WTC11 (cell line): ENCODE measurements around the gene IL17RD. TPM values are rescaled to one million over a fixed set of nuclear protein-coding genes. Genes with fewer than 3 reads are reported as not detected.

Experiments
- ATAC-seq: fragments of 200-7000 bp; cut with Tn5 transposase; 2 replicates; pipeline ENCODE4 v1.10.0; 2021; ENCODE audit warnings: mild to moderate bottlenecking, moderate library complexity
- CTCF ChIA-PET: fragments of 300-600 bp; sonication (Branson Sonifier 250); formaldehyde crosslinking; loops from one replicate; lab custom pipeline; 2021; ENCODE audit warnings: antibody characterized with exemption; lab: Charles Lee
- POLR2A ChIA-PET: fragments of 350-600 bp; sonication (Branson Sonifier 250); formaldehyde crosslinking; loops from one replicate; lab custom pipeline; 2021; ENCODE audit warnings: antibody characterized with exemption; lab: Charles Lee
- DNase-seq: peaks from one replicate; pipeline ENCODE4 v3.0.0; 2021; ENCODE audit warnings: low spot score
- H3K27ac Mint-ChIP-seq: 2 replicates; pipeline ENCODE4 v1.8.0; 2021; ENCODE audit warnings: mixed read lengths
- H3K27me3 Mint-ChIP-seq: 2 replicates; pipeline ENCODE4 v1.8.0; 2021; ENCODE audit warnings: low read depth, mild to moderate bottlenecking, moderate library complexity, mixed read lengths
- H3K36me3 Mint-ChIP-seq: 2 replicates; pipeline ENCODE4 v1.8.0; 2021; ENCODE audit warnings: mixed read lengths
- H3K4me1 Mint-ChIP-seq: 2 replicates; pipeline ENCODE4 v1.8.0; 2022; ENCODE audit warnings: mixed read lengths
- H3K4me3 Mint-ChIP-seq: 2 replicates; pipeline ENCODE4 v1.8.0; 2021; ENCODE audit warnings: mild to moderate bottlenecking, moderate library complexity, mixed read lengths
- H3K9me3 Mint-ChIP-seq: 2 replicates; pipeline ENCODE4 v1.8.0; 2021; ENCODE audit warnings: mixed read lengths
- ATF2 ChIP-seq: sonication (generic); formaldehyde crosslinking; IDR thresholded peaks from 2 replicates; pipeline ENCODE4 v1.8.1; 2022; ENCODE audit warnings: low read depth, missing genetic modification reagents, borderline replicate concordance
- ATF3 ChIP-seq: sonication (generic); formaldehyde crosslinking; conservative IDR thresholded peaks from 2 replicates; pipeline ENCODE4 v1.8.1; 2022; ENCODE audit warnings: mild to moderate bottlenecking, missing genetic modification reagents
- E2F5 ChIP-seq: sonication (generic); formaldehyde crosslinking; IDR thresholded peaks from 2 replicates; pipeline ENCODE4 v1.8.1; 2022; ENCODE audit warnings: mild to moderate bottlenecking, moderate library complexity, missing genetic modification reagents
- GTF2I ChIP-seq: fragments of 250-450 bp; sonication (Bioruptor Pico); conservative IDR thresholded peaks from 2 replicates; pipeline ENCODE4 v1.4.0; 2021; ENCODE audit warnings: mild to moderate bottlenecking
- HMGA2 ChIP-seq: fragments of 250-450 bp; sonication (Bioruptor Pico); IDR thresholded peaks from 2 replicates; pipeline ENCODE4 v1.4.0; 2021; ENCODE audit warnings: mild to moderate bottlenecking, moderate library complexity
- JAZF1 ChIP-seq: fragments of 250-450 bp; sonication (Bioruptor Pico); IDR thresholded peaks from 2 replicates; pipeline ENCODE4 v1.9.0; 2021; ENCODE audit warnings: moderate library complexity, mild to moderate bottlenecking, inconsistent platforms
- JUN ChIP-seq: sonication (generic); formaldehyde crosslinking; IDR thresholded peaks from 2 replicates; pipeline ENCODE4 v1.8.0; 2023; ENCODE audit warnings: mild to moderate bottlenecking, missing genetic modification reagents
- MLX ChIP-seq: sonication (generic); formaldehyde crosslinking; IDR thresholded peaks from 2 replicates; pipeline ENCODE4 v1.8.1; 2023; ENCODE audit warnings: mild to moderate bottlenecking, missing genetic modification reagents, moderate library complexity
- NFE2L1 ChIP-seq: sonication (generic); formaldehyde crosslinking; IDR thresholded peaks from 2 replicates; pipeline ENCODE4 v1.8.1; 2023; ENCODE audit warnings: missing genetic modification reagents
- NR1H2 ChIP-seq: sonication (generic); formaldehyde crosslinking; IDR thresholded peaks from 2 replicates; pipeline ENCODE4 v1.9.0; 2021; ENCODE audit warnings: mild to moderate bottlenecking, moderate library complexity, missing genetic modification reagents
- NR2C2 ChIP-seq: sonication (generic); formaldehyde crosslinking; IDR thresholded peaks from 2 replicates; pipeline ENCODE4 v1.8.0; 2022; ENCODE audit warnings: mild to moderate bottlenecking, missing genetic modification reagents
- PRRX2 ChIP-seq: fragments of 250-450 bp; sonication (Bioruptor Pico); IDR thresholded peaks from 2 replicates; pipeline ENCODE4 v1.8.0; 2021; ENCODE audit warnings: mild to moderate bottlenecking
- USF1 ChIP-seq: sonication (generic); formaldehyde crosslinking; IDR thresholded peaks from 2 replicates; pipeline ENCODE4 v1.8.0; 2022; ENCODE audit warnings: mild to moderate bottlenecking, missing genetic modification reagents
- ZNF121 ChIP-seq: sonication (generic); formaldehyde crosslinking; IDR thresholded peaks from 2 replicates; pipeline ENCODE4 v1.8.0; 2023; ENCODE audit warnings: missing genetic modification reagents
- ZNF263 ChIP-seq: sonication (generic); formaldehyde crosslinking; IDR thresholded peaks from 2 replicates; pipeline ENCODE4 v1.8.1; 2022; ENCODE audit warnings: low read depth, mild to moderate bottlenecking, moderate library complexity, missing genetic modification reagents
- ZNF416 ChIP-seq: fragments of 250-450 bp; sonication (Bioruptor Pico); IDR thresholded peaks from 2 replicates; pipeline ENCODE4 v1.9.0; 2021; ENCODE audit warnings: mild to moderate bottlenecking, inconsistent platforms
- ZSCAN18 ChIP-seq: fragments of 250-450 bp; sonication (Bioruptor Pico); IDR thresholded peaks from 2 replicates; pipeline ENCODE4 v2.1.2; 2022; ENCODE audit warnings: mild to moderate bottlenecking, moderate library complexity
- total RNA-seq: library from RNA; stranded (reverse); gene quantifications from 3 replicates; pipeline ENCODE4 v1.2.3, GENCODE V29; 2021
- TF ChIP-seq, protein P1 (sequence below): sonication (generic); formaldehyde crosslinking; IDR thresholded peaks from 2 replicates; pipeline ENCODE4 v1.8.1; 2023; ENCODE audit warnings: mild to moderate bottlenecking, moderate library complexity, missing genetic modification reagents

IL17RD gene
- total RNA-seq, 1 experiment from 2014 or later: 72.9 TPM

DNA sequence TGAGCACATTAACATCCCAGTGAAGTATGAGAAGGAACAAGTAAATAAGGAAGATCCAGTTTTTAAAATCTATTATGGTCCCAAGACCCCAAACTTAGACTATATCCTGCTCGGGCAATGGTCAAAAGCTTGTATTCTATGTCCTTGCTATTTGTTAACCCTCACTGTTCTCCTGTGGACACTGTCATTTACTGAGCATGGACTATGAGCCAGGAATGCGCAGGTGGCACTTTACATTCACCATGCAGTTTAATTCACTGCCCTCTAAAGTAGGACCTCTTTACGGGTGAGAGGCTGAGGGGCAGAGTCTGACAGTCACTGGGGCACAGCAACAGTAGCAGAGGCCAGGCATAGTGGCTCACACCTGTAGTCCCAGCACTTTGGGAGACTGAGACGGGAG, 76.1 kb downstream of the IL17RD start (continued):
- TF ChIP-seq ZSCAN18: no peak

GRCh38 chr3:57088503-57088902, 76.7 kb downstream of the IL17RD start:
- no peak overlapping the region for H3K27ac Mint-ChIP-seq
- peaks cover 13% of the 10 kb centered on the region for H3K4me1 Mint-ChIP-seq
- ChIA-PET CTCF (interaction anchor here (0.6 to 1.7 kb wide), 3 partner anchors 12 to 100 kb away, joined by 4 to 7 read pairs (median 4); no protein-coding TSS in a partner anchor), POLR2A (interaction anchor here (0.6 kb wide), 1 partner anchor 109 kb away, joined by 4 read pairs; no protein-coding TSS in a partner anchor)
- DNase-seq (no peak), ATAC-seq (no peak)
- H3K9me3 Mint-ChIP-seq: no peaks in the 10 kb centered on the region
- no peak overlapping the region for H3K4me3 Mint-ChIP-seq
- H3K27me3 Mint-ChIP-seq: no peaks in the 10 kb centered on the region
- no peak for TF ChIP-seq USF1
- no peak for TF ChIP-seq E2F5
- no peak for TF ChIP-seq NR1H2
- TF ChIP-seq MLX (CRISPR knock-in tag): no peak
- no peak for TF ChIP-seq JUN (CRISPR knock-in tag)
- TF ChIP-seq GTF2I (CRISPR knock-in tag): 0 out of 2 replicates have a peak, but pooled peaks have one; percentile 41
- no peak for TF ChIP-seq NFE2L1 (CRISPR knock-in tag)
- peaks cover 6% of the 10 kb centered on the region for H3K36me3 Mint-ChIP-seq

DNA sequence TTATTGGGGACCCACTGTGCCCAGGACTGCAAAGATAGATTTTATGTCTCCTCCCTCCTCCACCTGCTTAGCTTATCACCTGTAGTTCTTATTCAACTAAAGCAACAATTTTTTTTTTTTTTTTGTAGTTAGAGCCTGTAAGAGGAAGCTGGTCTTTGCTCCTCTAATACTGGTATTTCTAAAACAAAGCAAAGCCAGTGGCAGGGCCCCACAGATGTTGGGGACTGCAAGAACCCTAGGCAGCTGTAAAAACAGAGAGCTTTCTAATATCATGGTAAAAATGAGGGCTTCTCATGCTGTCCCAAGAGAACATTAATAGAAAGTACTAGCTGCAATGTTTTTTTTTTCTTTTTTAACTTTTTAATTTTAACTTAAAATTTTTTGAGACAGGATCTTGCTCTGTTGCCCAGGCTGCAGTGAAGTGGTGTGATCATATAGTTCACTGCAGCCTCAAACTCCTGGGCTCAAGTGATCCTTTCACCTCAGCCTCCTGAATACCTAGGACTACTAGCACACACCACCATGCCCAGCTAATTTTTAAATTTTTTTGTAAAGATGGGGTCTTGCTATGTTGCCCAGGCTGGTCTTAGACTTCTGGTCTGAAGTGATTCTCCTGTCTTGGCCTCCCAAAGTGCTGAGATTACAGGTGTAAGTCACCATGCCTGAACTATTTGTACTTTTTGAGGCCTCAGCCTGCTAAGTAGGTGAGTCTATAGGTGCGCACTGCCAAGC, 77.6 kb downstream of the IL17RD start:
- no peaks in the 10 kb centered on the region for H3K9me3 Mint-ChIP-seq
- peak overlapping the region; percentile 47; the same call in 1 of the 2 replicates for H3K27ac Mint-ChIP-seq
- CTCF ChIA-PET: interaction anchor here (0.9 to 1.7 kb wide), 4 partner anchors 10 to 310 kb away, joined by 3 to 5 read pairs (median 4); no protein-coding TSS in a partner anchor
- peaks cover 16% of the 10 kb centered on the region for H3K4me1 Mint-ChIP-seq
- H3K4me3 Mint-ChIP-seq: no peak overlapping the region
- ATAC-seq: no peak
- H3K36me3 Mint-ChIP-seq: peaks cover under 1% of the 10 kb centered on the region; the same call in 1 of the 2 replicates
- TF ChIP-seq, protein P1, sequence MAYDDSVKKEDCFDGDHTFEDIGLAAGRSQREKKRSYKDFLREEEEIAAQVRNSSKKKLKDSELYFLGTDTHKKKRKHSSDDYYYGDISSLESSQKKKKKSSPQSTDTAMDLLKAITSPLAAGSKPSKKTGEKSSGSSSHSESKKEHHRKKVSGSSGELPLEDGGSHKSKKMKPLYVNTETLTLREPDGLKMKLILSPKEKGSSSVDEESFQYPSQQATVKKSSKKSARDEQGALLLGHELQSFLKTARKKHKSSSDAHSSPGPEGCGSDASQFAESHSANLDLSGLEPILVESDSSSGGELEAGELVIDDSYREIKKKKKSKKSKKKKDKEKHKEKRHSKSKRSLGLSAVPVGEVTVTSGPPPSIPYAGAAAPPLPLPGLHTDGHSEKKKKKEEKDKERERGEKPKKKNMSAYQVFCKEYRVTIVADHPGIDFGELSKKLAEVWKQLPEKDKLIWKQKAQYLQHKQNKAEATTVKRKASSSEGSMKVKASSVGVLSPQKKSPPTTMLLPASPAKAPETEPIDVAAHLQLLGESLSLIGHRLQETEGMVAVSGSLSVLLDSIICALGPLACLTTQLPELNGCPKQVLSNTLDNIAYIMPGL (CRISPR knock-in tag): no peak
- no peak for TF ChIP-seq JAZF1 (CRISPR knock-in tag)
- peak; percentile 76; the same call in 1 of the 2 replicates for TF ChIP-seq GTF2I (CRISPR knock-in tag)
- TF ChIP-seq ZNF121: peak; percentile 84
- TF ChIP-seq, all 79 proteins: peak for 2
- POLR2A ChIA-PET: no interaction called here
- DNase-seq: no peak
- no peaks in the 10 kb centered on the region for H3K27me3 Mint-ChIP-seq

DNA sequence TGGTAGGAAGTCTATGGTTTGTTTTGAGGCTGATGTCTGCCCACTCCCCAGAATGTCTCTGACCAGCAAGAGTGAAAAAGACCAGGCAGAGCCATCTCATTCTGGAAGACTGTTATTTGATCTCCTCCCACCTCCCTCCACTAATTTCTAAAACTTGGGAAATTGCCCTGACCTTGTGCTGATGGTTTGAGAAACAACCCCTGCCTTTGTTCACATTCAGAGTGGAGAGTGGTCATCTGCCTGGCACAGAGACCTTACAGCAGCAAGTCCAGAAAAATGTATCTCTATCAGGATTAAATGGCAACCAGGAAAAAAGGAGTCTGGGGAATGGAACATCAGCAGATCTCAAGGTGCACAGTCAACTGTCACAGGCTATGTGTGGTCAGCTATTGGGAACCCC, 79.0 kb downstream of the IL17RD start:
- Mint-ChIP-seq H3K9me3 (no peaks in the 10 kb centered on the region), H3K36me3 (no peaks in the 10 kb centered on the region), H3K4me3 (no peak overlapping the region), H3K27me3 (no peaks in the 10 kb centered on the region; the same call in 1 of the 2 replicates), H3K4me1 (peaks cover 16% of the 10 kb centered on the region), H3K27ac (peak overlapping the region; percentile 67; the same call in 1 of the 2 replicates)
- TF ChIP-seq ATF2 (CRISPR knock-in tag) (no peak), PRRX2 (CRISPR knock-in tag) (no peak), MLX (CRISPR knock-in tag) (no peak), ZNF416 (CRISPR knock-in tag) (no peak), ZNF263 (CRISPR knock-in tag) (no peak), NR2C2 (CRISPR knock-in tag) (no peak), HMGA2 (CRISPR knock-in tag) (no peak), ATF3 (CRISPR knock-in tag) (no peak)
- ATAC-seq (no peak), DNase-seq (no peak)
- POLR2A ChIA-PET: no interaction called here
- CTCF ChIA-PET: no interaction called here
